ENCODE data around the gene CCM2L.

The CCM2L gene

DNA sequence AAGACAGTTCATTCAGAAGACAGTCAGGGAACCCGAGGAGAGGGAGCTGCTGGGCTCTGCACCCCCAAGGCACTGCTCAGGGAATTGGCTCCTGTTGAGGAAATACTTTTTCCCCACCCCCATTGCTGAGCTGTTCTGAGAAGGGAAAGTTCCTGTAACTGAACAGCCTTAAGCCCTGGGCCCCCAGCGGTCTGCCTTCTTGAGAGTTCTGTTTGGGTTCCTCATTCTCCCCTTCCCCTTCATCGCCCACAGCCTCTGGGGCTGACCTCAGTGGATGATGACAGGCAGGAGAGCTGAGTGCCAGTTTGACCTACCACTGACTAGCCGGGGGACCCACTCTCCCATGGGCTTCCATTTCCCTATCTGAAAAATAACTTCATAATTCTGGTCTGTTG lies 52.5 kb downstream of the CCM2L start:
- DNase-seq, result no peak

DNA sequence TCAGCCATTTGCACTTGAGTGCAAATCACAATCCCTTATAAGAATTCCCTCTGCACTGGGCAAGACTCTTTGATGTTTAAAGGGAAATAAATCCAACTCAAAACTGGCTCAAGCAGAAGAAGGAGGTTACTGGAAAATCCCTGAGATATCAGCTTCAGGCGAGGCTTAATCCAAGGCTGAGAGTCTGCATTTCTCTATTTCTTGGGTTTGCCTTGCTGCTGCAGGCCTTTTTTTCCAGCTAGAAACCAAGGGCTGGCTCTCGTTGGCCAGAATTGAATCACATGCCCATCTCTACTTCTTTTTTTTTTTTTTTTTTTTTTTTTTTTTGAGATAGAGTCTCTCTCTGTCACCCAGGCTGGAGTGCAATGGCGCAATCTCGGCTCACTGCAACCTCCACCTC lies 53.5 kb downstream of the CCM2L start:
- DNase-seq, result no peak

DNA sequence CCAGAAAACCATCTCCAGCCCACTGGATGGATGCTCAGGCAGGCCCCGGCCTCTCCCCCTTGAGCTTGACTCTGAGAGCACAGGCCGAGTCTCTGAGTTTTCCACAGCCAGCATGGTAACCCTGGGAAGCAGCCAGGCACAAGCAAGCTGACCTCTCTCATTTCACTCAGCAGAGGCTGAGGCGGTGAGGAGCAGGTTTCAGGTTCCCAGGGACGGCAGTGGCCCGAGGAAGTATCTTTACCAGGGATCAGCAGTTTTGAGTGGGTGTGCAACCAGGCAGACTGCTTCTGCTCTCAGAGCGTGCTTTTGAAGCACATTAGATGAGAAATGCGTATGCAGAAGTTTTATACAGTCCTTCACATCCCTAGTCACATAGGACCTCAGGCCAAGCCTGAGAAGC lies 54.4 kb downstream of the CCM2L start:
- DNase-seq, result no peak

DNA sequence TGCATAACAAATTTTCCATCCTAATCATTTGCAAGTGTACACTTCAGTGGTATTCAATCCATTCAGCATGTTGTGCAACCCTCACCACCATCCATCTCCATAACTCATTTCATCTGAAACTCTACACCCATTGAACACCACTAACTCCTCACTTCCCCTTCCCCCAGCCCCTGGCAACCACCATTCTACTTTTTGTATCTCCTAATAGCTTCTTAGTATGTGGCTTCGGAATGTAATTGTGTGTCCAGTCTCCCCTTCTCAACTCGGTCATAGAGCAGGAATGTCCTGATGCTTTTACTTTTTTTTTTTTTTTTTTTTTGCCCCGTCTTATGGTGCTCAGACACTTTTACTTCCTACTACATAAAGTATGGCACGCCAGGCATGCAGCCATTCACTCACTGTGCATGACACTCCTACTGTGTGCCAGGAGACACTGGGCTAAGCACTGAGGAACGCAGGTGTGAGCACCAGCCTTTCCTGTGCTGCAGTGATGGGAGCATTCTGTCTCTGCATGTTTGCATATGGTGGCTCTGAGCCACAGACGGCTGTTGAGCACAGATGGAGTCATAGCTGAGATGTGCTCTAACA lies 57.1 kb downstream of the CCM2L start:
- no peak for DNase-seq

DNA sequence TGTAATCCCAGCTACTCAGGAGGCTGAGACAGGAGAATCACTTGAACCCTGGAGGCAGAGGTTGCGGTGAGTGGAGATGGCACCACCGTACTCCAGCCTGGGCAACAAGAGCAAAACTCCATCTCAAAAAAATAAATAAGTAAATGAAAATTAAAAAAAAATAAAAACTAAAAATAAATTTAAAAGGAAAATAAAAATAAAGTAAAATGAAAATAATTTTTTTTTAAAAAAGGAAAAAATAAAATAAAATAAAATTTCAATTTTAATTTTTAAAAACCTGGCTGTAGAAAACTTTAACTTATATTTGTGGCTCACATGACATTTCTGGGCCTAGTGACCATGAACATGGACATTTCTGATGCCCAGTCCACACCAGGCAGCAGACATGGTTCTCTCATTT lies 57.9 kb downstream of the CCM2L start:
- no peak for DNase-seq

DNA sequence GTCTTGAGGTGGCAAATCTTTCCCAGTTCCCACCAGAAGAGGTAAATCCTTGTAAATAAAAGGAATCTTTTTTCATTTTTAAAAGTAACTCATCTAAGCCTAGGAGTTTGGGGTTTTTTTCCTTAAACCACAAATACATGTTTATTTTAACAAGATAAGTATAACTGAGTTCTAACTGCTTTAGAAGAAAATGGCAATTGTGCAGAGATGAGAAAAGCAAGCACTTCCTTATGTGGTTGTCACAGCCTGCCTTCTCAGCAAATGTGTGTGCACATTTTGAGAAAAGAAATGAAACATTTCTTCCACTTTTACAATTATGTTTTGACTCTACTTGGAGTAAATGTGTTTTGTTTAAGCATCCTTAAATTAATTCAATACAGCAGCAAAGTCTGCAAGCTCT lies 59.5 kb downstream of the CCM2L start:
- no peak for DNase-seq

DNA sequence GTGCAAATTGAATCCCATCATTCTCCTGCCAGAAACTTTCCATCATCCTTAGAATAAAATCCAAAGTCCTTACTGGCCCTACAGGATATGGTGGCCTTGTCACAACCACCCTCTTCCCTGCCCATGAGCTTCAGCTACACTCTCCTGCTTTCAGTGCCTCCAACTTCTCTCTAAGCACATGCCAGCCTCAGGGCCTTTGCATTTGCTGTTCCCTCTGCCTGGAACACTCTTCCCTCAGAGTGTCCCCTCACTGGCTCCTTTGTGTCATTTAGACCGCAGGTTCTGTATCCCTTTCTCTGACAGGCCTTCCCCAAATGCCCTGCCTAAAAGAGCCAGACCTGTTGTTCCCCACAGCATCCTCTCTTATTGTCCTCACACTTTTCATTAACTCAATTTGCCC lies 60.0 kb downstream of the CCM2L start:
- no peak for DNase-seq

DNA sequence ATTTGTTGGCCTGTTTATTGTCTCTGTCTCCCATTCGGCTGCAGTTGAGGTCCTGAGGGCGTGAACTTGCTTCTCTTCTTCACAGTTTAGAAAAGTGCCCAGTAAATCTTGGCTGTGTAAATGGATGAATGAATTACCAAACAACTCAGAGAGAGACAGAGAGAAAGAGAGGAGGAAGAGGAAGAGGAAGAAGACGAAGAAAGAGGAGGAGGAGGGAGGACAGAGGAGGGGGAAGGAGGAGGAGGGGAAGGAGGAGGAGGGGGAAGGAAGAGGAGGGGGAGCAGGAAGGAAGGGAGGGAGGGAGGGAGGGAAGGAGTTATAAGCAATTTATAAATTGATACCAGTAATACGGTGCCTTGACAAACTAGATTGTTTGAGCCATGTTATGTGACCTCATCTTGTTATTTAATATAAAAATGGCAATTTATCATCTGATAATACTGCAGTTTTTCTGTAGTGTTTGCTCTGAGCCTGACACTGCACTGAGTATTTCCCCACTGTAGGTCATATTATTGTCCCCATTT lies 60.5 kb downstream of the CCM2L start:
- no peak for DNase-seq

DNA sequence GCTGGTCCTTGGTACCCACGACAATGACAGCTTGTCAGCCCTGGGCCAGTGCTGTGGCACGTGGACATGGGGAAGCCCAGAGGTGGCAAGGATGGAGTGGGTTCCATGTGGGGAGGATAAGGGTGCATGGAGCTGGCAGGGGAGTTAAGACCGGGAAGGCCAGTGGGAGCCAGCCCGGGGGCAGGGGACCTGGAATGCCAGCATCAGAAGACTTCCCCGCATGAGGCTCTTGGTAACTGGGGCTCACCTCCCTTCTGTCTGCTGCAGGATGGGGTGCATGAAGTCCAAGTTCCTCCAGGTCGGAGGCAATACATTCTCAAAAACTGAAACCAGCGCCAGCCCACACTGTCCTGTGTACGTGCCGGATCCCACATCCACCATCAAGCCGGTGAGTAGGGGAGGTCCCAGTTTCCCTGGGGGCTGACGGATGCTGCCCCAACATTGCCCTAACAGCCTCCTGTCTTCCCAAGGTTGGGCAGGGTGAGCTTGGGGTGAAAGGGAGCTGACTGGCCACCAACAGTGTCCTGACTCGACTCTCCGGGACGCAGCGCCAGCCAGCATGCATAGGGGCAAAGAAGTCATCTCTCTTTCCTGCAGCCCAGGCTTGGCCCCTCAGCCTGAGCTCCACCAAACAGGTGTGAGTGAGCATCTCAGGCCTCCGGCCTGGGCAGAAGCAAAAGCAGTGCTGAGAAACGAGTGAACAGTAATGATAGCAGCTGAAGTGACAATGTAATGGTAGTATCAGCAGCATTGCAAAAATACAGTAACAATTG lies 61.3 kb downstream of the CCM2L start:
- DNase-seq, result no peak

DNA sequence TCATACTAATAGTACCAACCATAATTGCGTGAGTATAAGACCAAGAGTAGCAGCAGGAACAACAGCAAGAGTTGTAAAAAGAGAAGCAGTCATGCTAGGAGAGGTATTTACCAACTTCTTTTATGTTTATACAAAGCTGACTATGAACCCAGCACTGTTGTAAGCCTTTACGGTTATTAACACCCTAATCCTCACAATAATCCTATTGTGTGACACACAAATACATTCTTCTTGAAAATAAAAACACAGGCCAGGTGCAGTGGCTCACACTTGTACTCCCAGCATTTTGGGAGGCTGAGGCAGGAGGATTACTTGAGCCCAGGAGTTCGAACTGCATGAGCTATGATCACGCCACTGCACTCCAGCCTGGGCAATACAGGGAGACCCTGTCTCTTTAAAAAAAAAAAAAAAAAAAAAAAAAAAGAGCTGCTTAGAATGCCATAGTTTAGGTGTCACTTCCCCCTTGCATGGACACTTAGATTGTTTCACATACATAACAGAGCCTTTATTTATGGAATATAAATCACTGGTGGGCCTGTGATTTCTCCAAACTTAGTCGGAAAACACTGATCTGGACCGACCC lies 62.0 kb downstream of the CCM2L start:
- no peak for DNase-seq

DNA sequence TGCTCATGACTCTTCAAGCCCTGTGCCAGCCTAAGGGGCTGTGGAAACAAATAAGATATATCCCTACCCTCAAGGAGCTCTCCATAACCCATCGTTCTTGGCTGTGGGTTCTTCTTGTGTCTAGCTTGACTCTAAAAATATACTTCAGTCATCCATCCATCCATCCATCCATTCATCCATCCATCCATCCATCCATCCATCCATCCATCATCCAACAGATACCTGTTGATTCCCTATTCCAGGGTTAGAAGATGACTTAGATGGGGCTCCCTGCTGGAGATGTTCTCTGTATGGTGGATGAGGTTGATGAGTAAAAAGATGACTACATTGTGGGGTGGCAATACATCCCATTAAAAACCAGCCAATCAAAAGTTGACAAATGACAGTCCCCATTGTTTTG lies 65.3 kb downstream of the CCM2L start:
- DNase-seq, result no peak

DNA sequence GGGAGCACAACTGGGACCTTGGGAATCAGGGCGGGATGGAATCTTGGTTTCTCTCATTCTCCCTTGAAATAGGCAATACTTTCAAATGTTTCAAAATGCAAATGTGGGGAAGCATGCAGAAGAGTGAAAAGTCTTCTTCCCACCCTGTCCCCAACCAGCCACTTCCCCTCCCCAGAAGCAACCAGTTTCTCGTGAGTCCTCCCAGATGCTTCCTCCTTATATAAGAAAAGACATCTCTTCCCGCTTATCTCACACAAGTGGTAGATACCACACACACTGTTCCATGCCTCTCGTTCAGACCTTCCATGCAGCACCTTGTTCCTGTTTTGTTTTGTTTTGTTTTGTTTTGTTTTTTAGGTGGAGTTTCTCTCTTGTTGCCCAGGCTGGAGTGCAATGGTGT lies 67.0 kb downstream of the CCM2L start:
- no peak for DNase-seq

DNA sequence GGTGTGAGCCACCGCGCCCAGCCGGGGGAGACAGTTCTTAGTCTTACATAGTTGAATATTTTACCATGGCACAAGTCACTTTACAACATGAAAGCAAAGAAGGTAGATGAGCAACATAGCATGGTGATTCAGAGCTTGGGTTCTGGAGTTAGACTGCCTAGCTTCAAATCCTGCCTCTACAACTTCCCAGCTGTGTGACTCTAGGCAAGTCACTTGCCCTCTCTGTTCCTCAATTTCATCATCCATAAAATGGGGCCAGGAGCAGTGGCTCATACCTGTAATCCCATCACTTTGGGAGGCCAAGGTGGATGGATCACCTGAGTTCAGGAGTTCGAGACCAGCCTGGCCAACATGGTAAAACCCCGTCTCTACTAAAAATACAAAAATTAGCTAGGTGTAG lies 68.1 kb downstream of the CCM2L start:
- DNase-seq, result no peak

DNA sequence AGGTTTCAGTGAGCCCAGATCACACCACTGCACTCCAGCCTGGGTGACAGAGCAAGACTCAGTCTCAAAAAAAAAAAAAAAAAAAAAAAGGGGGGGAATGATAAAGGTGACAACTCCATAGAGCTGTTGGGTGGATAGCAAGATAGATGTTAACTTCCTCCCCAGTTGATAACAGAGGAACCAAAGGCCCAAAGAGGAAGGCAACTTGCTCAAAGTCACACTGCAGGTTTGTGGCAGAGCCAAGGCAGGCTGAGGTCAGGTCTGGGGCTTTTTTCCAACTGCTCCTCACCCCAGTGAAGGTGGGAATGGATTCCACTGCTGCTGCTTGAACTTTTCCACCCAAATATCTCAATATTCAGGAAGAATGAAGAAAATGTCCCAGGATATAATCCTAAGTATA lies 68.6 kb downstream of the CCM2L start:
- DNase-seq, result no peak

DNA sequence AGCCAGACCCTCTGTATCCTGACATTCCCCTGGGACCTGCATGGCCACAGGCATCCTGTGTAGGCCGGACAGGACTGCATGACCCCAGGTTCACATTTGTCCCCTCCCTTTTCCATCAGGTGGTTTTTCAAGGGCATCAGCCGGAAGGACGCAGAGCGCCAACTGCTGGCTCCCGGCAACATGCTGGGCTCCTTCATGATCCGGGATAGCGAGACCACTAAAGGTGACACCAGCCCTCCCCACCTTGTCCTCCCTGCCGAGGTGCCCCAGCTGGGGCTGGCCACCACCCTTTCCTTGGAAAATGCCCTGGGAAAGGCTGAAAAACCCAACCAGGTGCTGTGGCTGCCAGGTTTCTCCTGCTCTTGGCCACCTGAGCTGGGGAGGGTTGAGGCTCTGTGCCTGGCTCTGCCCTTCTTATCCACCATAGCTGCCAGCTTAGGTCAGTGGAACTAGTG lies 69.4 kb downstream of the CCM2L start:
- DNase-seq, result no peak

DNA sequence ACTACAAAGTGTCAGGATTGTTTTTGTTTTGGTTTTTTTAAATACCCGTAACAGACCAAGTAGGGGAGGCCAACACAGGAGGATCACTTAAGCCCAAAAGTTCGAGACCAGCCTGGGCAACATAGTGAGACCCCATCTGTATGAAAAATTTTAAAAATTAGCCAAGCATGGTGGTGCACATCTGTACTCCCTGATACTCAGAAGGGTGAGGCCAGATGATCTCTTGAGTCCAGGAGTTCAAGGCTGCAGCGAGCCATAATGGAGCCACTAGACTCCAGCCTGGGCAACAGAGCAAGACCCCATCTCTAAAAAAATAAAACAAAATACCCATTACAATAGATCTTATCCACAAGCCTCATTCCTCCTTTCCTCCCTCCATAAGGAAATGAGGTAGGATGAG lies 70.5 kb downstream of the CCM2L start:
- no peak for DNase-seq

Data from NCI-H510A (cell line).